Common myeloid progenitor, CD34-positive (primary cell): ENCODE measurements around the gene TAS2R14.
A peak's percentile ranks its signal among the peaks of the same experiment; 100 is the strongest.

ENCODE experiments used
- CTCF ChIA-PET: fragments of 350-600 bp; sonication (Branson Sonifier 250); formaldehyde crosslinking; loops from one replicate; lab custom pipeline; 2021; ENCODE audit warnings: antibody characterized with exemption; lab: Charles Lee
- POLR2A ChIA-PET: fragments of 350-600 bp; sonication (Branson Sonifier 250); formaldehyde crosslinking; loops from one replicate; lab custom pipeline; 2021; ENCODE audit warnings: antibody characterized with exemption; lab: Charles Lee
- DNase-seq, 3 donors: peaks; one replicate each; pipeline versions ENCODE4 v3.0.0 to v3.0.0-alpha.2; 2013
- H3K27ac ChIP-seq, 2 experiments: 1 replicate in 1 of 2; 2 replicates in 1 of 2; pipeline ENCODE4 v1.7.0; 2013; ENCODE audit warnings: inconsistent platforms in 2 of 2, low read length in 2 of 2, mild to moderate bottlenecking in 2 of 2, low read depth in 1 of 2, moderate library complexity in 1 of 2; ENCODE audit not compliant: severe bottlenecking in 2 of 2, insufficient read depth in 1 of 2, poor library complexity in 1 of 2
- H3K27me3 ChIP-seq, 5 experiments: replicated peaks in 2 of 5; 1 replicate in 3 of 5; 2 replicates in 2 of 5; pipeline versions ENCODE4 v1.6.1 to v1.7.0; 2013; ENCODE audit warnings: low read length in 4 of 5, mild to moderate bottlenecking in 2 of 5, moderate library complexity in 2 of 5, inconsistent platforms in 1 of 5; ENCODE audit not compliant: insufficient read depth in 5 of 5, control insufficient read depth in 4 of 5
- H3K36me3 ChIP-seq, 4 experiments: 1 replicate in 2 of 4; 2 replicates in 2 of 4; pipeline versions ENCODE4 v1.6.1 to v1.7.0; 2013; ENCODE audit warnings: low read length in 3 of 4, control low read depth in 1 of 4, mild to moderate bottlenecking in 1 of 4; ENCODE audit not compliant: control insufficient read depth in 4 of 4, insufficient read depth in 4 of 4
- H3K4me1 ChIP-seq, 4 experiments: 1 replicate in 3 of 4; 2 replicates in 1 of 4; pipeline versions ENCODE4 v1.6.1 to v1.7.1; 2013; ENCODE audit warnings: low read length in 3 of 4, mild to moderate bottlenecking in 3 of 4, control low read depth in 1 of 4, inconsistent platforms in 1 of 4, moderate library complexity in 1 of 4; ENCODE audit not compliant: control insufficient read depth in 4 of 4, insufficient read depth in 4 of 4; ENCODE audit errors: control extremely low read depth in 1 of 4
- H3K4me3 ChIP-seq, 7 experiments: 1 replicate in 4 of 7; 2 replicates in 3 of 7; pipeline versions ENCODE4 v1.5.1 to v1.7.0; 2013; ENCODE audit warnings: mild to moderate bottlenecking in 7 of 7, low read length in 6 of 7, moderate library complexity in 6 of 7, inconsistent platforms in 2 of 7, low read depth in 2 of 7, control low read depth in 1 of 7; ENCODE audit not compliant: insufficient read depth in 4 of 7, control insufficient read depth in 1 of 7; ENCODE audit errors: extremely low read depth in 1 of 7
- H3K9me3 ChIP-seq, 5 experiments: 1 replicate in 4 of 5; 2 replicates in 1 of 5; pipeline versions ENCODE4 v1.6.1 to v1.7.1; 2013; ENCODE audit warnings: low read length in 4 of 5, mild to moderate bottlenecking in 2 of 5, inconsistent platforms in 1 of 5, low read depth in 1 of 5, moderate library complexity in 1 of 5; ENCODE audit not compliant: control insufficient read depth in 4 of 5, insufficient read depth in 2 of 5; ENCODE audit errors: control extremely low read depth in 1 of 5
- WGBS: methylation state at CpG from one replicate; pipeline ENCODE4 v1.1.5; 2013; ENCODE audit not compliant: insufficient coverage; 5-methylcytosine and 5-hydroxymethylcytosine counted together

TAS2R14 gene

DNA sequence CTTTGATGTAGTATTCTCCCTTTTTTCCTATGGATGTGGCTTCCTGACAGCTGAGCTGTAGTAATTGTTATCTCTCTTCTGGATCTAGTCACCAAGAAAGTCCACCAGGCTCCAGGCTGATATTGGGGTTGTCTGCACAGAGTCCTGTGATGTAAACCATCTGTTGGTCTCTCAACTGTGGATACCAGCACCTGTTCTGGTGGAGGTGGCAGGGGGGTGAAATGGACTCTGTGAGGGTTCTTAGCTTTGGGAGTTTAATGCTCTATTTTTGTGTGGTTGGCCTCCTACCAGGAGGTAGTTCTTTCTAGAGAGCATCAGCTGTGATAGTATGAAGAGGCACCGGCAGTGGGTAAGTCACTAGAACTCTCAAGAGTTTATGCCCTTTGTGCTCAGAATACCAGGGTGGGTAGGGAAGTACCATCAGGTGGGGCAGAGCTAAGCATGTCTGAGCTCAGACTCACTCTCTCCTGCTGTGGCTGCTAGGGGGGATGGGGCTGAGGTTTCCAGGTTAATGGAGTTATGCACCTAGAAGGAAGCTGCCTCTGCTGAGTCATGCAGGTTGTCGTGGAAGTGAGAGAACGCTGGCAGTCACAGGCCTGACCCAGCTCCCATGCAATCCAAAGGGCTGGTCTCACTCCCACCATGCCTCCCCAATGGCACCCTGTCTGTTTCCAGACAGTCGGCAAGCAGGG lies 3.0 kb upstream of the TAS2R14 start:
- H3K36me3 ChIP-seq, result peaks cover 0 to 2% (median 0%) of the 10 kb centered on the region in 4 experiments
- H3K27ac ChIP-seq, result no peak overlapping the region
- 100% methylated on average over 1 of the region's 4 CpGs for WGBS
- no peaks in the 10 kb centered on the region for H3K27me3 ChIP-seq
- peak in 2 of 3 donors; percentile 13 to 31 for DNase-seq
- H3K4me3 ChIP-seq, result no peak overlapping the region
- H3K9me3 ChIP-seq, result peaks cover 0 to 14% (median 1%) of the 10 kb centered on the region in 5 experiments
- peaks cover 0 to 6% (median 0%) of the 10 kb centered on the region in 4 experiments for H3K4me1 ChIP-seq
- ChIA-PET POLR2A (no interaction called here), CTCF (interaction anchor here (1.3 kb wide), 1 partner anchor 10 kb away, joined by 3 read pairs; no protein-coding TSS in a partner anchor)

- no peak overlapping the region for H3K4me3 ChIP-seq
- POLR2A ChIA-PET, result no interaction called here
- H3K27ac ChIP-seq, result no peak overlapping the region
- no peak for DNase-seq
- CTCF ChIA-PET, result no interaction called here
- no peaks in the 10 kb centered on the region for H3K27me3 ChIP-seq
- peaks cover 0 to 8% (median 0%) of the 10 kb centered on the region in 5 experiments for H3K9me3 ChIP-seq
- H3K36me3 ChIP-seq, result peaks cover 0 to 2% (median 0%) of the 10 kb centered on the region in 4 experiments
- H3K4me1 ChIP-seq, result peaks cover 0 to 9% (median 0%) of the 10 kb centered on the region in 4 experiments
Measured at GRCh38 chr12:10941369-10941768, 2.3 kb upstream of the TAS2R14 start.

GRCh38 chr12:10940389-10940788 lies 1.3 kb upstream of the TAS2R14 start:
- Histone ChIP-seq H3K4me3 (no peak overlapping the region), H3K9me3 (peaks cover 0 to 3% (median 0%) of the 10 kb centered on the region in 5 experiments), H3K27ac (no peak overlapping the region), H3K27me3 (no peaks in the 10 kb centered on the region), H3K4me1 (peaks cover 0 to 9% (median 0%) of the 10 kb centered on the region in 4 experiments), H3K36me3 (peaks cover 0 to 2% (median 0%) of the 10 kb centered on the region in 4 experiments)
- no peak for DNase-seq
- ChIA-PET CTCF (no interaction called here), POLR2A (no interaction called here)
- no CpG with 5 or more reads among the region's 2 CpGs for WGBS

- Histone ChIP-seq H3K4me1 (peaks cover 0 to 3% (median 0%) of the 10 kb centered on the region in 4 experiments), H3K4me3 (no peak overlapping the region), H3K9me3 (no peaks in the 10 kb centered on the region), H3K27me3 (no peaks in the 10 kb centered on the region), H3K27ac (no peak overlapping the region), H3K36me3 (peaks cover 0 to 4% (median 0%) of the 10 kb centered on the region in 4 experiments)
- DNase-seq, result peak in 2 of 3 donors; percentile 2 to 17
- ChIA-PET CTCF (no interaction called here), POLR2A (no interaction called here)
- 50% methylated on average over 1 of the region's 1 CpG for WGBS
Measured at GRCh38 chr12:10936506-10936905, 2.6 kb downstream of the TAS2R14 start.

DNA sequence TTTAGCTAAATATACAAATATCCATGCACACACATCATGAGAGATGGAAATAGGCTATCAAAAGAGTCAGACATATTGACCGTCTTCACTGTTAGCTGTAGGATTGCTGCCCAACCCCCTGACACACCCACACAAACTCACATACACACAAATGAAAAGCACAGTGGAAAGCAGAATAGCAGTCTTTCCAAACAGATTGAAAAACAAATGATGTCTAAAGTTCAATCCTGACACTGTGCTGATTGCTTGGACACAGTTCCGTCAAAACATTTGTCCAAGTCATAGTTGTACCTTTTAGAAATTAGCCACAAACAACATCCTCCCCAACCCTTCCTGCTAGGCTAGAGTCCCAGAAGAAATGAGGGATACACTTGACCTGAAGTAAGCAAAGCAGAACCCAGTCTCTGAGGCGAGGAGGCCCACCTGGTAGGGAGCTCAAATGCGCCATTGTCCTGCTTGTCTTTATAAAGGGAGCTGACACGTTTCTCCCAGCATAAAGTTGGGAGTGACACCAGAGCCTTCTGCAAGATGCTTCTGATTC lies 10.2 kb downstream of the TAS2R14 start, which contains the start of gene PRH2:
PRH2 (plus strand) TSS at position 491 of the 541 bp plus-strand sequence; CDS start at position 529, 38 bp downstream.
- Histone ChIP-seq H3K27ac (no peak within 1 kb of the TSS), H3K4me3 (no peak within 1 kb of the TSS), H3K9me3 (peaks cover 0 to 3% (median 0%) of the 10 kb centered on the region in 5 experiments), H3K4me1 (no peaks in the 10 kb centered on the region), H3K36me3 (peaks cover 0 to 4% (median under 1%) of the 10 kb centered on the region in 4 experiments), H3K27me3 (no peaks in the 10 kb centered on the region)
- WGBS, result 100% methylated on average over 5 of the region's 5 CpGs
- ChIA-PET POLR2A (no interaction called here), CTCF (no interaction called here)
- no peak for DNase-seq

DNA sequence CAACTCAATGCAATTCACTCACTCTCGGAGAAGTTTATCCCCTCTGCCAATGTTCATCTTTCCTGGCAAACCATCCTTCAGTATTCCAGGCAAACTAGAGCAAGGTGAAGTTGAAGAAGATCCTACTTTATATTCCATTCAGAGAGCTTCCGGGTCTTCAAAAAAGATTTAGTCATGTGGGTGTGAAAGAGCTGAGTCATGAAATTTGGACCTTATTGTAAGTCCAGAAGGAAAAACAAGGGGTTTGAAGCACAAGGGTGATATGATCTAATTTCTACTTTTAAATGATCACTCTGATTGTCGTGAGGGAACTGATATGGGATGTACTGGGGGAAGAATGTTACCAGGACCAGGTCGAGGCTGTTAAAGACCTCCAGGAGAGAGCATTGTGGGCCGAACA lies 12.8 kb downstream of the TAS2R14 start:
- no peak overlapping the region for H3K27ac ChIP-seq
- POLR2A ChIA-PET, result no interaction called here
- H3K27me3 ChIP-seq, result no peaks in the 10 kb centered on the region
- no peaks in the 10 kb centered on the region for H3K4me1 ChIP-seq
- H3K4me3 ChIP-seq, result no peak overlapping the region
- 100% methylated on average over 3 of the region's 5 CpGs for WGBS
- CTCF ChIA-PET, result interaction anchor here (1.1 to 1.7 kb wide), 2 partner anchors 8 to 310 kb away, joined by 3 to 4 read pairs; no protein-coding TSS in a partner anchor
- H3K36me3 ChIP-seq, result peaks cover 0 to 2% (median under 1%) of the 10 kb centered on the region in 4 experiments
- H3K9me3 ChIP-seq, result peaks cover 0 to 3% (median 0%) of the 10 kb centered on the region in 5 experiments
- no peak for DNase-seq

- no peak for DNase-seq
- WGBS, result no CpG with 5 or more reads among the region's 1 CpG
- Histone ChIP-seq H3K9me3 (no peaks in the 10 kb centered on the region), H3K4me1 (no peaks in the 10 kb centered on the region), H3K27me3 (no peaks in the 10 kb centered on the region), H3K4me3 (no peak overlapping the region), H3K27ac (no peak overlapping the region), H3K36me3 (no peaks in the 10 kb centered on the region)
- ChIA-PET POLR2A (no interaction called here), CTCF (no interaction called here)
Measured at GRCh38 chr12:10919809-10920208, 19.3 kb downstream of the TAS2R14 start.
